Measurements from ENCODE around the gene ADAM19. TPM values are rescaled to one million over a fixed set of nuclear protein-coding genes. Genes with fewer than 3 reads are reported as not detected.

ADAM19 gene
- total and polyA plus RNA-seq, 2 of the 4 experiments (the other 2 are of a cell fraction) = 35.5 to 49.2 TPM

- no peak overlapping the region for H2AK9ac ChIP-seq (replicated peaks; ENCODE audit: low read depth, low read length, poor library complexity)
- H3K27me3 ChIP-seq (ENCODE audit: control insufficient read depth, insufficient read depth, low read length) = no peaks in the 10 kb centered on the region
- dilution Hi-C loops (cut with HindIII; ENCODE audit: low sequenced_read_pairs, unreplicated experiment) = no loop called here
- no peaks in the 10 kb centered on the region for H3K4me1 ChIP-seq (ENCODE audit: control insufficient read depth, insufficient read depth, low read length)
- H3K9me3 ChIP-seq (ENCODE audit: control insufficient read depth, insufficient read depth, low read length) = no peaks in the 10 kb centered on the region
- BruUV-seq (replicated peaks) = no TSS peak
- no peak overlapping the region for H3K4me2 ChIP-seq (ENCODE audit: low read depth, low read length)
- no peak overlapping the region for H3K4me3 ChIP-seq (ENCODE audit: insufficient read depth, low read depth, low read length)
- H2BK20ac ChIP-seq (ENCODE audit: low read depth, low read length) = no peak overlapping the region
- H2BK15ac ChIP-seq (ENCODE audit: low read depth, low read length) = no peak overlapping the region
- H3K4ac ChIP-seq (ENCODE audit: low read depth, low read length) = 0 out of 2 replicates have a peak overlapping the region, but pooled peaks have one; percentile 20
- H3K36me3 ChIP-seq (ENCODE audit: control insufficient read depth, insufficient read depth, low read length) = no peaks in the 10 kb centered on the region
- no peak overlapping the region for H3K56ac ChIP-seq (ENCODE audit: extremely low read depth, insufficient read depth, low read length)
- no peak overlapping the region for H3K27ac ChIP-seq (ENCODE audit: insufficient read depth, low read length)
- no peak for TF ChIP-seq MAFK (IDR thresholded peaks at IDR 0.05; ENCODE audit: low read depth, low read length)
- no peak for TF ChIP-seq CTCF (conservative IDR thresholded peaks at IDR 0.05; ENCODE audit: low read depth, low read length)
- no peak for TF ChIP-seq ELK1 (IDR thresholded peaks at IDR 0.05; ENCODE audit: borderline replicate concordance, low read depth, low read length)
- no peak for TF ChIP-seq SMC3 (IDR thresholded peaks at IDR 0.05; ENCODE audit: low read depth, low read length)
- TF ChIP-seq CHD1 (IDR thresholded peaks at IDR 0.05; ENCODE audit: low read depth, low read length) = no peak
- H3K18ac ChIP-seq (ENCODE audit: low read depth, low read length) = no peak overlapping the region
- no peak overlapping the region for H2BK5ac ChIP-seq (ENCODE audit: low read depth, low read length, poor library complexity, severe bottlenecking)
- DNase-seq (no peak), ATAC-seq (ENCODE audit: low read depth) (no peak)
- H4K8ac ChIP-seq (ENCODE audit: low read depth in 2 of 2, low read length in 2 of 2) = no peak overlapping the region
- no peak overlapping the region for H3K9ac ChIP-seq (ENCODE audit: low read depth, low read length)
- no peaks in the 10 kb centered on the region for H3K9me1 ChIP-seq (ENCODE audit: insufficient read depth, low read length)
- POLR2A ChIA-PET (ENCODE audit: unreplicated experiment) = no interaction called here
- H2AFZ ChIP-seq (replicated peaks; ENCODE audit: low read length, poor library complexity) = no peak overlapping the region
- intact Hi-C loops (cut with micrococcal nuclease) = no loop called here
- CTCF ChIA-PET = interaction anchor here (1.1 kb wide), 1 partner anchor 38 kb away, joined by 4 read pairs; no protein-coding TSS in a partner anchor
- in situ Hi-C loops (cut with MboI; ENCODE audit: low sequenced_read_pairs) = no loop called here
- no peak overlapping the region for H4K91ac ChIP-seq (ENCODE audit: insufficient read depth, low read depth, low read length)
- no peak overlapping the region for H3K14ac ChIP-seq (replicated peaks; ENCODE audit: low read depth, low read length)
- H2AK5ac ChIP-seq (ENCODE audit: low read depth, low read length) = no peak overlapping the region
- H3K79me1 ChIP-seq (ENCODE audit: low read depth in 1 of 2, low read length in 2 of 2) = no peaks in the 10 kb centered on the region
- no peak overlapping the region for H4K5ac ChIP-seq (ENCODE audit: low read depth, low read length)
- 92% methylated on average over 2 of the region's 4 CpGs; no CpG with 5 or more reads in 1 of the 2 experiments for WGBS, 2 experiments (ENCODE audit: extremely low coverage in 2 of 2, insufficient read length in 1 of 2)
- H2BK120ac ChIP-seq (ENCODE audit: low read depth, low read length) = no peak overlapping the region
- H4K20me1 ChIP-seq (ENCODE audit: insufficient read depth, low read length) = no peaks in the 10 kb centered on the region
- no peak overlapping the region for H3K23ac ChIP-seq (ENCODE audit: low read depth, low read length)
Observed at GRCh38 chr5:157434096-157434495, 141.5 kb downstream of the ADAM19 start.
